ENCODE data around the gene MTA2. TPM values are rescaled to one million over a fixed set of nuclear protein-coding genes. Genes with fewer than 3 reads are reported as not detected.
"Not testable (repeated sequence)": the region's sequence is repeated elsewhere in the genome, so short reads cannot be mapped to it uniquely, and the experiment has no call there.

The MTA2 gene
- total and polyA plus RNA-seq, 9 donors = 41.5 to 130 (median 89.8) TPM

GRCh38 chr11:62566247-62566646 is 35.4 kb downstream of the MTA2 start:
- no peak overlapping the region for H3K27ac ChIP-seq
- DNase-seq = peak in 1 of 5 donors; percentile 10
- H3K36me3 ChIP-seq = no peaks in the 10 kb centered on the region
- intact Hi-C loops (cut with DNase I) = no loop called here
- no peak overlapping the region for H3K4me3 ChIP-seq
- no peaks in the 10 kb centered on the region for H3K27me3 ChIP-seq
- TF ChIP-seq EP300 (IDR thresholded peaks at IDR 0.05) (no peak), POLR2A (IDR thresholded peaks at IDR 0.05) (no peak)
- TF ChIP-seq, protein P1, sequence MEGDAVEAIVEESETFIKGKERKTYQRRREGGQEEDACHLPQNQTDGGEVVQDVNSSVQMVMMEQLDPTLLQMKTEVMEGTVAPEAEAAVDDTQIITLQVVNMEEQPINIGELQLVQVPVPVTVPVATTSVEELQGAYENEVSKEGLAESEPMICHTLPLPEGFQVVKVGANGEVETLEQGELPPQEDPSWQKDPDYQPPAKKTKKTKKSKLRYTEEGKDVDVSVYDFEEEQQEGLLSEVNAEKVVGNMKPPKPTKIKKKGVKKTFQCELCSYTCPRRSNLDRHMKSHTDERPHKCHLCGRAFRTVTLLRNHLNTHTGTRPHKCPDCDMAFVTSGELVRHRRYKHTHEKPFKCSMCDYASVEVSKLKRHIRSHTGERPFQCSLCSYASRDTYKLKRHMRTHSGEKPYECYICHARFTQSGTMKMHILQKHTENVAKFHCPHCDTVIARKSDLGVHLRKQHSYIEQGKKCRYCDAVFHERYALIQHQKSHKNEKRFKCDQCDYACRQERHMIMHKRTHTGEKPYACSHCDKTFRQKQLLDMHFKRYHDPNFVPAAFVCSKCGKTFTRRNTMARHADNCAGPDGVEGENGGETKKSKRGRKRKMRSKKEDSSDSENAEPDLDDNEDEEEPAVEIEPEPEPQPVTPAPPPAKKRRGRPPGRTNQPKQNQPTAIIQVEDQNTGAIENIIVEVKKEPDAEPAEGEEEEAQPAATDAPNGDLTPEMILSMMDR (IDR thresholded peaks at IDR 0.05) = no peak
- no peaks in the 10 kb centered on the region for H3K4me1 ChIP-seq (ENCODE audit: insufficient read depth)
- WGBS, 3 donors = 51 to 66% (median 55%) methylated on average over 8 of the region's 8 CpGs
- no peaks in the 10 kb centered on the region for H3K9me3 ChIP-seq

- no peak for TF ChIP-seq POLR2A (IDR thresholded peaks at IDR 0.05)
- no peak for TF ChIP-seq EP300 (IDR thresholded peaks at IDR 0.05)
- TF ChIP-seq, protein P1 (IDR thresholded peaks at IDR 0.05) = no peak
- intact Hi-C loops (cut with DNase I) = no loop called here
- Histone ChIP-seq H3K27ac (no peak overlapping the region), H3K4me1 (ENCODE audit: insufficient read depth) (peaks cover 5% of the 10 kb centered on the region), H3K4me3 (no peak overlapping the region), H3K36me3 (no peaks in the 10 kb centered on the region), H3K9me3 (no peaks in the 10 kb centered on the region), H3K27me3 (no peaks in the 10 kb centered on the region)
- peak in 2 of 5 donors; percentile 8 to 26 for DNase-seq
- WGBS, 3 donors = 42 to 46% (median 44%) methylated on average over 5 of the region's 5 CpGs
Observed at GRCh38 chr11:62565100-62565802, 36.4 kb downstream of the MTA2 start.

DNA sequence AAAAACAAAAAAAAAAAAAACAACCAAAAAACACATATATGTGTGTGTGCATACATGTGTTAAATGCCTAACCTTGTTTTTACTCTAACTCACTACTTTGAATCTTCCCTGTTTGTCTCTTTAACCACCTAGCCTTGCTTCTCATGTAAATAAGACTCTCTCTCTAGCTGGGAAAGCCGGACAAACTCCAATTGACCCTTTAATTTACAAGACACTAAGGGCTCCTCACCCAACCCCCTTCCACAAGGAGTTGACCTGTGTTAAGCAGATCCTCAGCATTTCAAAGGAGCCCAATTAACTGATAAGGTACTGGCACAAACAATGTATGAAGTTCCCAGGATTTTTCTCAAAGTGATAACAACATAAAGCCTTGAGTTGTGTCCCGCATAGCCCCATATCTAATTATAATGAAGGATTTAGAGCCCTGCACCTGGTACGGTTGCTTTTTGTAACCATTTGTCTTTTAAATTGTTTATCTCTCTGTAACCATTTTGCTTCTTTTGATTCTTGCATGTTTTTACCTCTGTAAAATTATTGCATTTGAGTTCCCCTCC is 39.9 kb downstream of the MTA2 start:
- H3K27ac ChIP-seq; H3K27me3 ChIP-seq; H3K9me3 ChIP-seq; H3K4me1 ChIP-seq (ENCODE audit: insufficient read depth); H3K4me3 ChIP-seq; intact Hi-C loops (cut with DNase I); H3K36me3 ChIP-seq: not testable (repeated sequence)
- peak in 2 of 5 donors; percentile 4 to 10 for DNase-seq
- WGBS, 3 donors = 12 to 42% (median 29%) methylated on average over 3 of the region's 3 CpGs

DNA sequence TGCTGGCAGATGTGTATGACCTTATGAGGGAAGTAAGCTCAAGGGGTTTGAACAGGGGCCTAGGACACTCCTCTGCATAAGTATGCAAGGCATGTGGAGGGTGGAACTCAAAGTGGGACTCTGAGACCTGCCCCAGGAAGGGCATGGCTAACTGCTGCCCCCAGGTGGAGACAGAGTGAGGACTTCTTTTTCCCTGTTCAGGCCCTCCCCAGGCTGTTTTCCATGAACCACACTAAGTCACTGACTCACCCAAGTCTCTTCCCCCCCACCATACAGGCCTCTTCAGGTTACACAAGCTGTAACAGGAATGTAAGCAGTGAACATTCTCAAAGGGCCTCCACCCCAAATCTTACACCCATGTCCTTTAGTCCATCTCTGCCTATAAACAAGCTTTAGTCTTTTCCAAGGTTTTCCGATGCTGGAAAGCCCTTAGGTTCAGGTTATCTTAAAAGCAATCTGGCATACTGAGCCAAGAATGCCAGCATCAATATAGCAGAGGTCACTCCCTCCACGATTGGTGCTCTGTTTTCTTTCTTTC is 41.0 kb downstream of the MTA2 start:
- H3K4me1 ChIP-seq (ENCODE audit: insufficient read depth) = peaks cover 14% of the 10 kb centered on the region
- H3K27me3 ChIP-seq = no peaks in the 10 kb centered on the region
- peak; percentile 81 to 94 (median 87) for DNase-seq
- H3K27ac ChIP-seq = peak overlapping the region; percentile 33 to 41
- H3K4me3 ChIP-seq = no peak overlapping the region
- H3K9me3 ChIP-seq = no peaks in the 10 kb centered on the region
- no peaks in the 10 kb centered on the region for H3K36me3 ChIP-seq
- 10 to 11% (median 10%) methylated on average over 2 of the region's 2 CpGs for WGBS, 3 donors
- intact Hi-C loops (cut with DNase I) = no loop called here
- TF ChIP-seq, protein P1 (IDR thresholded peaks at IDR 0.05) = peak; percentile 53 to 90 (median 72)
- TF ChIP-seq EP300 (IDR thresholded peaks at IDR 0.05) (no peak), POLR2A (IDR thresholded peaks at IDR 0.05) (no peak)

GRCh38 chr11:62559626-62560025 is 42.0 kb downstream of the MTA2 start:
- DNase-seq = peak in 1 of 5 donors; percentile 26
- H3K4me3 ChIP-seq, H3K9me3 ChIP-seq, H3K27ac ChIP-seq, H3K27me3 ChIP-seq, H3K36me3 ChIP-seq: not testable (repeated sequence)
- H3K4me1 ChIP-seq (ENCODE audit: insufficient read depth) = peaks cover 16% of the 10 kb centered on the region
- intact Hi-C loops (cut with DNase I) = loop anchor here in 2 of 4 donors (5.0 to 10.0 kb wide), 3 partner anchors 142 to 1055 kb away; partner anchors contain the start of genes PLAAT3 (in 1 of the 2) and SCGB1A1 (in 1 of the 2)
- 76 to 81% (median 78%) methylated on average over 5 of the region's 5 CpGs for WGBS, 3 donors
